ENCODE data around the gene ZFHX2. TPM values are rescaled to one million over a fixed set of nuclear protein-coding genes. Genes with fewer than 3 reads are reported as not detected.

Gene ZFHX2
- total and polyA plus RNA-seq, 2 of the 13 experiments (the other 11 are each of a cell fraction or from before 2014, with no cell fraction given), result 0.17 to 0.44 TPM

GRCh38 chr14:23531391-23531790 lies 20.2 kb downstream of the ZFHX2 start:
- no peak overlapping the region for H3K4me2 ChIP-seq (ENCODE audit: low read depth, low read length)
- 86% methylated on average over 12 of the region's 12 CpGs for WGBS (ENCODE audit: low lambda C conversion rate)

More at GRCh38 chr14:23531391-23531790, 20.2 kb downstream of the ZFHX2 start:
- DNase-seq (ENCODE audit: low spot score) (no peak), ATAC-seq (no peak), FAIRE-seq (no peak)
- CTCF ChIA-PET (ENCODE audit: low intra/inter-chr PET ratio, low total read pairs), result no interaction called here
- Histone ChIP-seq H3K27me3 (ENCODE audit: control insufficient read depth in 1 of 2, insufficient read depth in 2 of 2, low read length in 2 of 2) (no peaks in the 10 kb centered on the region), H3K79me2 (ENCODE audit: insufficient read depth, low read length) (no peaks in the 10 kb centered on the region), H3K9me3 (ENCODE audit: low read length) (no peaks in the 10 kb centered on the region), H3K9ac (ENCODE audit: insufficient read depth, low read depth, low read length) (no peak overlapping the region), H3K4me1 (ENCODE audit: insufficient read depth, low read length) (no peaks in the 10 kb centered on the region), H3K27ac (ENCODE audit: extremely low read length, insufficient read depth, low read length) (no peak overlapping the region), H3K4me3 (replicated peaks in 1 of 3; ENCODE audit: insufficient read depth in 1 of 3, low read depth in 2 of 3, low read length in 3 of 3) (no peak overlapping the region), H4K20me1 (ENCODE audit: insufficient read depth, low read length) (no peaks in the 10 kb centered on the region), H3K36me3 (replicated peaks in 1 of 2; ENCODE audit: control insufficient read depth in 1 of 2, insufficient read depth in 2 of 2, low read length in 2 of 2) (no peaks in the 10 kb centered on the region), H2AFZ (ENCODE audit: low read length) (no peak overlapping the region)
- POLR2A ChIA-PET, result interaction anchor here (0.7 to 1.1 kb wide), 2 partner anchors 24 to 52 kb away, joined by 3 to 4 read pairs; partner anchors contain the start of gene THTPA
- intact Hi-C loops (cut with micrococcal nuclease; ENCODE audit: unreplicated experiment) (no loop called here), in situ Hi-C loops (cut with HindIII; ENCODE audit: extremely low pct_ligation_motif_present, low pct_unique_long_range_greater_than_20kb) (no loop called here)
- BruUV-seq (replicated peaks), result no TSS peak
- TF ChIP-seq NFKB2 (CRISPR knock-in tag; IDR thresholded peaks at IDR 0.05; ENCODE audit: borderline replicate concordance) (0 out of 2 replicates have a peak, but pooled peaks have one; percentile 13), SCMH1 (CRISPR knock-in tag; IDR thresholded peaks at IDR 0.05; ENCODE audit: borderline replicate concordance) (0 out of 2 replicates have a peak, but pooled peaks have one; percentile 38), ZNF431 (CRISPR knock-in tag; IDR thresholded peaks at IDR 0.05; ENCODE audit: borderline replicate concordance, low read depth) (0 out of 2 replicates have a peak, but pooled peaks have one; percentile 21), ZHX2 (IDR thresholded peaks at IDR 0.05; ENCODE audit: low read depth) (no peak), ZHX2 (CRISPR knock-in tag; IDR thresholded peaks at IDR 0.05; ENCODE audit: borderline replicate concordance) (no peak)

All from HepG2 (cell line).